Stimulated activated CD4-positive, alpha-beta T cell treated with anti-CD3 and anti-CD28 coated beads, Interleukin-4, amount 100 ng/mL, for 4 hours (primary cell): ENCODE results near the gene STMN1.

Source experiments
- DNase-seq, 2 experiments: peaks; one replicate each; pipeline ENCODE4 v3.0.0-alpha.2; 2020

STMN1 gene

GRCh38 chr1:25890239-25891034, 15.8 kb downstream of the STMN1 start:
- no peak for DNase-seq

- DNase-seq, result no peak
These were observed 16.7 kb downstream of the STMN1 start for GRCh38 chr1:25889470-25889869.

- no peak for DNase-seq
These were observed 17.7 kb downstream of the STMN1 start for GRCh38 chr1:25888426-25888987.

- DNase-seq, result no peak
These were observed 20.6 kb downstream of the STMN1 start for GRCh38 chr1:25885602-25886001.

GRCh38 chr1:25881266-25881665, 25.0 kb downstream of the STMN1 start:
- no peak for DNase-seq

GRCh38 chr1:25880518-25880917, 25.7 kb downstream of the STMN1 start:
- DNase-seq, result no peak

- DNase-seq, result no peak
These were observed 26.5 kb downstream of the STMN1 start for GRCh38 chr1:25879675-25880074.

GRCh38 chr1:25878690-25879089, 27.5 kb downstream of the STMN1 start:
- DNase-seq, result no peak

- no peak for DNase-seq
These were observed 29.1 kb downstream of the STMN1 start for GRCh38 chr1:25877155-25877554.

GRCh38 chr1:25876693-25877077, 29.5 kb downstream of the STMN1 start:
- DNase-seq, result no peak

- peak in 1 of 2 experiments; percentile 18 for DNase-seq
These were observed 30.1 kb downstream of the STMN1 start for GRCh38 chr1:25875856-25876692.

GRCh38 chr1:25875154-25875855, 30.9 kb downstream of the STMN1 start, which contains the start of gene PAQR7:
Gene PAQR7, minus strand, starts transcription at chr1:25875708. Its CDS starts 11,869 bp downstream, at chr1:25863839.
- DNase-seq, result peak; percentile 55 to 64

- DNase-seq, result no peak
These were observed 31.5 kb downstream of the STMN1 start for GRCh38 chr1:25874635-25875153.

GRCh38 chr1:25874209-25874608, 32.0 kb downstream of the STMN1 start:
- no peak for DNase-seq

- DNase-seq, result no peak
These were observed 33.1 kb downstream of the STMN1 start for GRCh38 chr1:25873120-25873519.

- no peak for DNase-seq
These were observed 33.5 kb downstream of the STMN1 start for GRCh38 chr1:25872713-25873112.

GRCh38 chr1:25871704-25872494, 34.3 kb downstream of the STMN1 start:
- no peak for DNase-seq

- no peak for DNase-seq
These were observed 35.0 kb downstream of the STMN1 start for GRCh38 chr1:25871086-25871703.

- no peak for DNase-seq
These were observed 35.6 kb downstream of the STMN1 start for GRCh38 chr1:25870614-25871013.

- DNase-seq, result no peak
These were observed 36.2 kb downstream of the STMN1 start for GRCh38 chr1:25869909-25870606.
